Effector CD4-positive, alpha-beta T cell (primary cell): ENCODE measurements around the gene DOCK3.
"Not testable (repeated sequence)": the region's sequence is repeated elsewhere in the genome, so short reads cannot be mapped to it uniquely, and the experiment has no call there.

ENCODE experiments used
- DNase-seq: peaks from one replicate; pipeline ENCODE4 v3.0.0-alpha.2; 2020

Gene DOCK3

GRCh38 chr3:50913260-50913659 is 238.5 kb downstream of the DOCK3 start:
- DNase-seq, result no peak

DNA sequence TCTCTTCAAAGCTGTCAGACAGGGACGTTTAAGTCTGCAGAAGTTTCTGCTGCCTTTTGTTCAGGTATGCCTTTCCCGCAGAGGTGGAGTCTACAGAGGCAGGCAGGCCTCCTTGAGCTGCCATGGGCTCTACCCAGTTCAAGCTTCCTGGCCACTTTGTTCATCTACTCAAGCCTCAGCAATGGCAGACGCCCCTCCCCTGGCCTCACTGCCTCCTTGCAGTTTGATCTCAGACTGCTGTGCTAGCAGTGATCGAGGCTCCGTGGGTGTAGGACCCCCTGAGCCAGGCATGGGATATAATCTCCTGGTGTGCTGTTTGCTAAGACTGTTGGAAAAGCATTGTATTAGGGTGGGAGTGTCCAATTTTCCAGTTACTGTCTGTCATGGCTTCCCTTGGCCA is 247.3 kb downstream of the DOCK3 start:
- DNase-seq, result not testable (repeated sequence)

- DNase-seq, result no peak
Measured at GRCh38 chr3:50923955-50924354, 249.2 kb downstream of the DOCK3 start.

- no peak for DNase-seq
Measured at GRCh38 chr3:50924638-50925037, 249.9 kb downstream of the DOCK3 start.

DNA sequence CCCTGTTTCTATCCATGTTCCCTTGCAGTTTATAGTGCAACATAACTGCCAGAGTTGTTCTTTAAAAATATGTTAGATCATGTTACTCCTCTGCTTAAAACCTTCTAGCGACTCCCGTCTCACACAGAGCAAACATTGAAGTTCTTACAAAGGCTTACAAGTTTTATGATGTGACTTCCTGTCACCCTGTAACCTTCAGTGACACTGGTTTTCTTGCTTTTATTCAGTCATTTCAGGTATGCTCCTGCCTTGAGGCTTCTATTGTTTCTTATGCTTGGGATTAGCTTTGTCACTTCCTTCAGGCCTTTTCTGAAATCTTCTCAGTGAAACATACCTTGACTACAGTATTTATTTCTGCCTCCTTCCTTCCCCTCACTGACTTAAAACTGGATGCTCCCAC is 252.1 kb downstream of the DOCK3 start:
- DNase-seq, result no peak

DNA sequence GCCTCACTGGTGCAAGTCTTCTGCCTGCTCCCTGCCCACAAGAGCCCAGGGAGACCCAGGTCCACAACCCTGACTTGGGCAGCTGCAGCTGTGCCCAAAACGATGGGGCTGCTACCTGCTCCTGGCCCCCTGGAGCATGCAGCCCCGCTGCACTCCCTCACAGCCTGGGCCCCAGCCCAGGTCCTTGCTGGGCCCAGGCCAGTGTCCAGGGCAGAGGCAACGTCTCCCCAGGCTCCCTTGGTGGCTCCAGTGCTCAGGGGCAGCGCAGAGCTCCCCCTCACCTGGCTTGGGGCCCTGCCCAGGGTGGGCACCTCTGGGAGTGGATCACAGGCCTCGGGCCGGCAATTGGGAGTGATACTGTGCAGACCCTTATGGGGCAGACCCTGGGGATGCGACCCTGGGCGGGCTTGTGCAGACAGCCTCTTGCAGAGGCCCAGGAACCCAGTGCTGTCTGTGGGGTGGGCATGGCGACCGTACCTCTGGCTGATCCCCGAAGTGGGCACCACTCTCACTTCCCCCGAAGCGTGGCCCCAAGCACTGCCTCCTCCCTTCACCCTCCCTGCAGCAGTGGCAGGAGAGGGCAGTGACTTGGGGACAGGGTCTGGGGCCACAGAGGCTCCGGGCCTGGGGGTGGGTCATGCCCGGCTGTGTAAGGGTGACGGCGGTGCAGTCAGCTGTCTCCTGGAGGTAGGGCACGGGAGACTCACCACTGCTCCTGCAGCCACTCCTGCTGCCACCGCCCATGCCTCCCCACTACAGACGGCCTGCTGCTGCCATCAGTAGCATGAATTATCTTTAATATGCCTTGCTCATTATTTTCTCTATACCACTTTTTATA is 255.9 kb downstream of the DOCK3 start:
- no peak for DNase-seq

GRCh38 chr3:50932918-50933317 is 258.2 kb downstream of the DOCK3 start:
- not testable (repeated sequence) for DNase-seq

GRCh38 chr3:50936389-50936788 is 261.7 kb downstream of the DOCK3 start:
- DNase-seq, result no peak

GRCh38 chr3:50947419-50947818 is 272.7 kb downstream of the DOCK3 start:
- DNase-seq, result no peak

DNA sequence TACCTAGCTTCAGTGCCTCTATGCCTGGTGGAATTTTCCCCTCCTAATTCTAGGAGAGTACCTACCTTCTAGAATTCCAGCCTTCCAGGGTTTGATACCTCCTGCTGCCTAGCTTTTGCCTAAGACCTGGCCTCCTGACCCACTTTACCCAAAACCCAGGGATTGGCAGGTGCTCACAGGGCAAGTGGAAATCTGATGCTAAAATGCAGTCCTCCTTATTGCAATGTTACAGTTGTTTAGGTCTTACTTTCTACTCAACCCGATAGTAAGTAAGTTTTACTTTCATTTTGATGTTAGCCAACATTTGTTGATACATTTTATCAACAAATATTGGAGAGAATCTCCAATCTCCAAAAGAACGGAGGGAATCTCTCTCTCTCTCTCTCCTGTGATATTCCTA is 275.9 kb downstream of the DOCK3 start:
- no peak for DNase-seq

DNA sequence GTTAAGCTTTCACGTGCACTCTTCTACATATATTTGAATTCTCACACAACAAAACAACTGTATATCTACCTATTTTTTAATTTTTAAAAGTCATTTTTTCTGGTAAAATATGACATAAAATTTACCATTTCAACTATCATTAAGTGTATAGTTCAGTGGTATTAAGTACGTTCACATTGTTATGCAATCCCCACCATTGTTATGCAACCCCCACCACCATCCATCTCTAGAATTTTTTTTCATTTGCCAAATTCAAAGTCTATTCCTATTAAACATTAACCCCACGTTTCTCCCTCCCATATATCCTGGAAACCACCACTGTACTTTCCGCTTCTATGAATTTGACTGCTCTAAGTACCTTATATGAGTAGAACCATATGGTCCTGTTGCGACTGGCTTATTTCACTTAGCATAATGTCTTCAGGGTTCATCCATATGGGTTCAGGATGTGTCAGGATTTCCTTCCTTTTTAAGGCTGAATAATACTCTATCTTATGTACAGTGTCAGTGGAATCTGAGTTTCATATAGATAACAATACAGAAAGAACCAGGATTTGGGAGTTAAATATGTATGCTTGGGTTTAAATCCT is 279.2 kb downstream of the DOCK3 start:
- no peak for DNase-seq

- DNase-seq, result no peak
Measured at GRCh38 chr3:50961386-50961785, 286.7 kb downstream of the DOCK3 start.

DNA sequence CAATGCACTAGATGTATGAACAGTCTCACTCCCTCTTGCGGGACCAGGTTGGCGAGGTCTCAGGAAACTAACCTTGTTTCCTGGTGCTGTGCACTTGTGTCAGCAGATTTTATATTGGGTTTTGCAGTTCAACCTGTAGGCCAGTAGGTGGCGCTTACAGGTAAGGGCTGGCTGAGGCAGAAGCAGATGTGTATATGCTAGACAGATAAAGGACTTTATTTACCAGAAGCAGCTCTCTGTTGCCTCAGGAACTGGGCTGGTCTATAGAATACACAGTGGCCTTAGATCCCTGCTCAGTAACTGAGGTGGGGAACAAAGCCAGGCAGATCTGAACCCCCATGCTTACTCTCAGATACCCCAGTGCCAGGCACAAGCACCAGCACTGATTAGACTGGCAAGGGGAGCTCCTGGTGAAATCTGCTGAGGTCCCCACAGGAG is 296.8 kb downstream of the DOCK3 start:
- peak; percentile 34 for DNase-seq

GRCh38 chr3:50972029-50972428 is 297.3 kb downstream of the DOCK3 start:
- DNase-seq, result no peak

- not testable (repeated sequence) for DNase-seq
Measured at GRCh38 chr3:50978586-50978985, 303.9 kb downstream of the DOCK3 start.

DNA sequence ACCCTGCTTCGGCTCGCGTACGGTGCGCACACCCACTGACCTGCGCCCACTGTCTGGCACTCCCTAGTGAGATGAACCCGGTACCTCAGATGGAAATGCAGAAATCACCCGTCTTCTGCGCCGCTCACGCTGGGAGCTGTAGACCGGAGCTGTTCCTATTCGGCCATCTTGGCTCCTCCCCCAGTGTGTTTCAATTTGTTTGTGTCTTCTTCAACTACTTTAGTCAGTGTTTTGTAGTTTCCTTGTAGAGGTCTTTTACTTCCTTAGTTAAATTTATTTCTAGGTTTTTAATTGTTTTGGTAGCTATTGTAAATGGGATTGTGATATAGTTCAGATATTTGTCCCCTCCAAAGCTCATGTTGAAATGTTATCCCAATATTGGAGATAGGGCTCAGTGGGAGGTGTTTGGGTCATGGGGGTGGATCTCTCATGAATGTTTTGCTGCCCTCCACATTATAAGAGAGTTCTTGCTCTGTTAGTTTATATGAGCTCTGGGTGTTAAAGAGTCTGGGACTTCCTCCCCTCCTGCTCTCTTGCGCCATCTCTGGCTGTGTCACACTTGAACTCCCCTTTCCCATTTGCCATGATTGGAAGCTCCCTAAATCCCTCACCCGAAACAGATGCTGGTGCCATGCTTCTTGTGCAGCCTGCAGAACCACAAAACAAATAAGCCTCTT is 304.4 kb downstream of the DOCK3 start:
- DNase-seq, result no peak

DNA sequence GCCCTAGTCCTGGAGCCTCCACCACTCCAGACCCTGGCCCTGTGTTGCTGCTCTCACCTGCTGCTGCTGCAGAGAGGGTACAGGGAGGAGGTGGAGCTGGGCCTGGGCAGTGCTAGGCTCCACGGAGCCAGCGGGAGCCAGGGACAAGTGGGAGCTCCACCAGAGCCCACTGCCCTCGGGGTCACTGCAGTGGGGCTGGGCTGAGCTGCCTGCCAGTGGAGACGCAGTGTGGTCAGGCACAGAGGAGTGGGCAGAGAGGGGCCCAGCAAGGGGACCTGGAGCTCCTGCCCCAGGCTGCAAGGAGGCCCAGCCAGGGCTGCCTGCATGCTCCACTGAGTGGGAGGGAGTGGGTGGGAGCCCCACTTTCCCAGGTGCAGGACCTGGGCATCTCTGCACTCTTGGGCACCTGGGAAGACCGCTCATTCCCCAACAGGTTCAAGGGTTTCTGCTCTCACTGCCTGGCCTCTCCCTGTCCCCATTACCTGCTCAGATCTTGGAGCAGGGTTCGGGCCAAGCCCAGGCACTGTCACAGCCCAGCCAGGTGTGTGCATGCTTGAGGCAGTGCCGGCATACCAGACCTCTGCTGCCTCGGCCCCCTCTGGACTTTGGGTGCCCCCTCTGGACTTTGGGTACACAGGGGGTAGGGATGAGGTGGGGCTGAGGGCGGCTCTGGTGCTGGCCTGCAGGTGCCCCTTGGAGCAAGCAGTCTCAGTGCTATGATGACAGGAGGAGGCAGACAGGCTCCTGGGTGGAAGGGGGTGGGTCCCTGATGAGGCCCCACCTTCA is 308.0 kb downstream of the DOCK3 start:
- no peak for DNase-seq

- no peak for DNase-seq
Measured at GRCh38 chr3:50983887-50984286, 309.2 kb downstream of the DOCK3 start.

GRCh38 chr3:50985893-50986292 is 311.2 kb downstream of the DOCK3 start:
- no peak for DNase-seq

- DNase-seq, result no peak
Measured at GRCh38 chr3:50986726-50987125, 312.0 kb downstream of the DOCK3 start.

DNA sequence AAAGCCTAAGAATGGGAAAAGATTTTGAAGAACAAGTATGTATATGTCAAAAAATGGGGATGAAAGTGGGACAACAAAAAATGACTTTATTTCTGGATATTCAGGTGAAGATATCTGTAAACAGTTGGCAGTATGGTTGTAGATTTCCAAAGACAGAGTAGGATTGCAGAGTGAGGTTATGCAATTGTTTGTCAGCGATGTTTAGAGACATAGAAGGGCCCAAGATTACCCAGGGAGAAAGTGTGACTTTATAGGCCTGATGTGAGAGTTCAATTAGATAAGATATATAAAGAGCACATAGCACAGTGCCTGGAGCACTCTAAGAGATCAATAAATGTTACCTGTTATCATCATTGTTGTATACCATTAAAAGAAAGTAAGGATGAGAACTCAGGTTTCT is 319.8 kb downstream of the DOCK3 start:
- DNase-seq, result no peak

DNA sequence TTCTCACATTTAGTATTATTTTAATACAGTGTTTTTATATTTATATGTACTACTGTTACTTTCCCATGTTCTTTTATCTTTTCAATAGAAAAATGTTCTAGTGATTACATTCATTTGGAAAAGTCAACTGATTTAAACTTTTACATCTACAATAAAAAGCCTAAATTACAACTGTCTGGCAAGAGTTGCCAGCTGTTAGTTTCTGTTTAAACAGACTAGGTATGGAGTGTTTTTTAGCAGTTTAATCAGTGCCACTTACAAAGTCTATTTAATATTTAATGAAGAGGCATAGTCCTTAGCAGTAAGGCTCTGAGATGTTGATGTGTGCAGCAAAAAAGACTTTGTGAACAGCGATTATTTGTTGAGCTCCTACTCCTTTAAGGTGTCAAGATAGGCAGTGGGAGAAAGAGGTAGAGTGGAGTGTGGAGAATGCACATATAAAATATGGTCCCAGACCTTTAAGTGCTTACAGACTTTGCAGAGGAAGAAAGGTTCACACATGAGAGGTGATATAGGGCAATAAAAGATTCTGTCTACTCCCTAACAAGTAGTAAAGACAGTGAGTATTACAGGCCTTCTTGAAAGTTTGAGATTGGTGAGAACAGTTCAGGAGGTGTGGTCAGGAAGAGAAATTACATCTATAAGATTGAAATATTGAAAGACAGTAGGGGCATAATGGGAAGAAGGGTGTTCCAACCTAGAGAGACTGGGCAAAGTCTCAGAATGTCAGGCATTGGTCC is 320.5 kb downstream of the DOCK3 start:
- DNase-seq, result no peak
